K562 (cell line): Measurements from ENCODE around the gene GABRA4. TPM values are rescaled to one million over a fixed set of nuclear protein-coding genes. Genes with fewer than 3 reads are reported as not detected.

Experiments
- ATAC-seq: fragments of 200-7000 bp; cut with Tn5 transposase; 3 replicates; pipeline ENCODE4 v1.9.1; 2020; ENCODE audit warnings: moderate library complexity
- BruUV-seq: library from RNA; stranded (reverse); fragments of 400-500 nt; replicated peaks from 2 replicates; lab custom pipeline; 2021; lab: Mats Ljungman, UMichigan
- CTCF ChIA-PET: fragments of 300-600 bp; formaldehyde crosslinking; extraction: SDS; loops from one replicate; lab custom pipeline; 2021; ENCODE audit warnings: low intra/inter-chr PET ratio; lab: Yijun Ruan, JAX
- POLR2A ChIA-PET: fragments of 300-600, 350-650 bp; sonication (Branson Sonifier 250); formaldehyde crosslinking; extraction: SDS; loops from one replicate; lab custom pipeline; 2021; ENCODE audit warnings: antibody characterized with exemption, inconsistent platforms; lab: Yijun Ruan, JAX
- DNase-seq, 4 experiments: peaks; one replicate each; pipeline versions ENCODE4 v3.0.0 to v3.0.0-alpha.2; 2011 to 2018; ENCODE audit warnings: low spot score in 3 of 4, mixed read lengths in 3 of 4; ENCODE audit errors: extremely low read depth in 1 of 4
- FAIRE-seq: peaks from 2 replicates; lab custom pipeline; 2011; peaks lifted over from hg19 to GRCh38; lab: Jason Lieb, UNC
- H2AFZ ChIP-seq: 2 replicates; pipeline ENCODE4 v1.6.0; 2011; ENCODE audit warnings: low read depth, low read length, control low read depth, inconsistent platforms
- H3K27ac ChIP-seq: fragments of 200-600 bp; 3 replicates; pipeline ENCODE4 v1.8.0; 2011; ENCODE audit warnings: low read depth, mild to moderate bottlenecking, control low read depth, inconsistent platforms, low read length, moderate library complexity, mixed read lengths; ENCODE audit errors: extremely low read depth
- H3K27me3 ChIP-seq, 2 experiments: fragments of 300-600 bp in 1 of 2; 2 replicates in 1 of 2; 3 replicates in 1 of 2; pipeline versions ENCODE4 v1.6.0 to v1.8.0; 2011; ENCODE audit warnings: inconsistent platforms in 2 of 2, low read length in 2 of 2, mild to moderate bottlenecking in 1 of 2, mixed read lengths in 1 of 2, moderate library complexity in 1 of 2; ENCODE audit not compliant: control insufficient read depth in 2 of 2, insufficient read depth in 2 of 2
- H3K36me3 ChIP-seq: fragments of 300-600 bp; 3 replicates; pipeline ENCODE4 v1.8.0; 2011; ENCODE audit warnings: mild to moderate bottlenecking, low read length, inconsistent platforms; ENCODE audit not compliant: control insufficient read depth, insufficient read depth
- H3K4me1 ChIP-seq, 2 experiments: fragments of 200-600 bp in 1 of 2; replicated peaks in 1 of 2; 2 replicates in 1 of 2; 3 replicates in 1 of 2; pipeline versions ENCODE4 v1.5.1 to v1.8.0; 2011; ENCODE audit warnings: inconsistent platforms in 2 of 2, low read length in 2 of 2, mild to moderate bottlenecking in 1 of 2, mixed read lengths in 1 of 2, moderate library complexity in 1 of 2; ENCODE audit not compliant: control insufficient read depth in 2 of 2, insufficient read depth in 2 of 2
- H3K4me2 ChIP-seq: 2 replicates; pipeline ENCODE4 v1.6.1; 2011; ENCODE audit warnings: low read length, control low read depth, inconsistent platforms, mixed read lengths; ENCODE audit not compliant: insufficient read depth
- H3K4me3 ChIP-seq: fragments of 200-600 bp; sonication (generic), shearing (Covaris generic); 2 replicates; pipeline ENCODE4 v1.5.1; 2016; ENCODE audit warnings: control low read depth, inconsistent platforms
- H3K79me2 ChIP-seq: fragments of 200-600 bp; 3 replicates; pipeline ENCODE4 v1.8.0; 2011; ENCODE audit warnings: low read length, inconsistent platforms; ENCODE audit not compliant: control insufficient read depth, insufficient read depth
- H3K9ac ChIP-seq, 2 experiments: 2 replicates each; pipeline versions ENCODE4 v1.6.0 to v1.6.1; 2011; ENCODE audit warnings: low read depth in 2 of 2, low read length in 2 of 2, control low read depth in 1 of 2, inconsistent platforms in 1 of 2, mild to moderate bottlenecking in 1 of 2, mixed read lengths in 1 of 2; ENCODE audit not compliant: insufficient read depth in 1 of 2
- H3K9me1 ChIP-seq: one replicate; pipeline ENCODE4 v1.6.0; 2011; ENCODE audit warnings: inconsistent platforms, mild to moderate bottlenecking, low read length, moderate library complexity; ENCODE audit not compliant: control insufficient read depth, insufficient read depth
- H3K9me3 ChIP-seq: replicated peaks from 2 replicates; pipeline ENCODE4 v1.5.1; 2011; ENCODE audit warnings: low read depth, low read length, inconsistent platforms; ENCODE audit not compliant: control insufficient read depth, insufficient read depth
- H4K20me1 ChIP-seq: replicated peaks from 2 replicates; pipeline ENCODE4 v1.6.1; 2011; ENCODE audit warnings: low read length, inconsistent platforms, mixed read lengths; ENCODE audit not compliant: control insufficient read depth, insufficient read depth
- FUS ChIP-seq: fragments of 200-400 bp; formaldehyde crosslinking; optimal IDR thresholded peaks from 2 replicates; pipeline ENCODE3; 2017; ENCODE audit warnings: low read depth, low read length
- KAT8 ChIP-seq: fragments of 450-650 bp; IDR thresholded peaks from 2 replicates; pipeline ENCODE4 v1.6.1; 2016; ENCODE audit warnings: low read depth, mild to moderate bottlenecking
- MAFF ChIP-seq: IDR thresholded peaks from 2 replicates; pipeline ENCODE4 v1.6.1; 2012; ENCODE audit warnings: low read length, improper control_type of control experiment
- MCM2 ChIP-seq: fragments of 450-650 bp; IDR thresholded peaks from 2 replicates; pipeline ENCODE4 v1.6.1; 2017; ENCODE audit warnings: low read depth, mild to moderate bottlenecking
- NCOA2 ChIP-seq, 2 experiments: fragments of 450-650 bp; IDR thresholded peaks; 2 replicates each; pipeline ENCODE4 v1.6.1; 2018; ENCODE audit warnings: mild to moderate bottlenecking in 2 of 2, moderate library complexity in 1 of 2; ENCODE audit not compliant: partially characterized antibody in 2 of 2
- PCBP1 ChIP-seq: fragments of 200-400 bp; formaldehyde crosslinking; IDR thresholded peaks from 2 replicates; pipeline ENCODE4 v1.6.1; 2018; ENCODE audit warnings: mild to moderate bottlenecking, low read depth, low read length; ENCODE audit not compliant: poor library complexity, severe bottlenecking
- PHB2 ChIP-seq: fragments of 450-650 bp; IDR thresholded peaks from 2 replicates; pipeline ENCODE4 v1.6.1; 2017; ENCODE audit warnings: low read depth
- PURB ChIP-seq: sonication (generic); formaldehyde crosslinking; IDR thresholded peaks from 2 replicates; pipeline ENCODE4 v1.9.0; 2021; ENCODE audit warnings: low read depth, mild to moderate bottlenecking, missing genetic modification reagents
- SPI1 ChIP-seq: IDR thresholded peaks from 2 replicates; pipeline ENCODE4 v1.6.1; 2011; ENCODE audit warnings: low read depth, low read length, control low read depth, borderline replicate concordance
- TRIM28 ChIP-seq: fragments of 450-650 bp; IDR thresholded peaks from 2 replicates; pipeline ENCODE4 v1.6.1; 2017
- TSC22D4 ChIP-seq: fragments of 450-650 bp; IDR thresholded peaks from 2 replicates; pipeline ENCODE4 v1.6.1; 2016; ENCODE audit warnings: missing genetic modification characterization, missing biosample characterization, control low read depth
- ZNF124 ChIP-seq: sonication (generic); formaldehyde crosslinking; IDR thresholded peaks from 2 replicates; pipeline ENCODE4 v1.8.1; 2022; ENCODE audit warnings: missing genetic modification reagents
- ZNF133 ChIP-seq: fragments of 250-450 bp; sonication (Bioruptor Pico); IDR thresholded peaks from 2 replicates; pipeline ENCODE4 v1.4.0; 2020; ENCODE audit warnings: mild to moderate bottlenecking
- WGBS: fragments of 100-300 bp; shearing (Covaris generic); methylation state at CpG from one replicate; pipeline ENCODE4 v1.1.6; 2016; ENCODE audit warnings: low coverage, mixed read lengths; ENCODE audit not compliant: insufficient coverage; ENCODE audit errors: missing lambda C conversion rate; 5-methylcytosine and 5-hydroxymethylcytosine counted together
- in situ Hi-C: fragments of 300-500 bp; cut with MboI; formaldehyde crosslinking; loops from 4 replicates; pipeline ENCODE4 v1.15.0; 2018; ENCODE audit warnings: inconsistent platforms, mixed read lengths
- intact Hi-C: fragments of 100-400 bp; cut with micrococcal nuclease; formaldehyde crosslinking; loops from 2 replicates; pipeline ENCODE4 v1.14.2; 2022
- polyA plus RNA-seq, 8 experiments: library from polyadenylated mRNA; depleted of rRNA in 4 of 8; stranded (reverse) in 5 of 8; unstranded in 3 of 8; fragments of >200 nt; fragmentation: Nextera tagmentation in 2 of 8; fragmentation: Illumina TruSeq in 1 of 8; extraction: Ambion mirVana in 2 of 8; extraction: Trizol in 1 of 8; gene quantifications; 2 replicates each; pipeline versions ENCODE4 v1.2.1 to v1.2.3, GENCODE V29; 2011 to 2014; ENCODE audit warnings: inconsistent platforms in 1 of 8, missing spikeins in 1 of 8
- total RNA-seq, 7 experiments: library from RNA; depleted of rRNA in 6 of 7; stranded (reverse); fragments of >200 nt in 6 of 7; fragmentation: Illumina TruSeq in 2 of 7; extraction: Trizol in 2 of 7; gene quantifications; 2 replicates each; pipeline versions ENCODE4 v1.2.1 to v1.2.3, GENCODE V29; 2011 to 2021; ENCODE audit warnings: low replicate concordance in 1 of 7
- TF ChIP-seq, protein P1 (sequence below): fragments of 250-450 bp; sonication (Bioruptor Pico); IDR thresholded peaks from 2 replicates; pipeline ENCODE4 v1.4.0; 2020; ENCODE audit warnings: mild to moderate bottlenecking, moderate library complexity, borderline replicate concordance
- TF ChIP-seq, protein P2 (sequence below): IDR thresholded peaks from 2 replicates; pipeline ENCODE4 v1.6.1; 2011; ENCODE audit not compliant: insufficient read length; ENCODE audit errors: extremely low read depth

GABRA4 gene
- total and polyA plus RNA-seq, 9 of the 15 experiments (the other 6 are each of a cell fraction or from before 2014, with no cell fraction given) = not detected

- DNase-seq (no peak), FAIRE-seq (no peak), ATAC-seq (no peak)
- H3K4me2 ChIP-seq = no peak overlapping the region
- ChIA-PET POLR2A (no interaction called here), CTCF (no interaction called here)
- H3K9ac ChIP-seq = no peak overlapping the region
- 0% methylated on average over 2 of the region's 2 CpGs for WGBS
- no peaks in the 10 kb centered on the region for H3K79me2 ChIP-seq
- H3K36me3 ChIP-seq = no peaks in the 10 kb centered on the region
- no peaks in the 10 kb centered on the region for H3K9me3 ChIP-seq
- TF ChIP-seq MCM2 = no peak
- TF ChIP-seq PURB (CRISPR knock-in tag) = no peak
- no peak for TF ChIP-seq SPI1
- TF ChIP-seq KAT8 = no peak
- TF ChIP-seq ZNF124 (CRISPR knock-in tag) = no peak
- no peak for TF ChIP-seq MAFF
- TF ChIP-seq, protein P1, sequence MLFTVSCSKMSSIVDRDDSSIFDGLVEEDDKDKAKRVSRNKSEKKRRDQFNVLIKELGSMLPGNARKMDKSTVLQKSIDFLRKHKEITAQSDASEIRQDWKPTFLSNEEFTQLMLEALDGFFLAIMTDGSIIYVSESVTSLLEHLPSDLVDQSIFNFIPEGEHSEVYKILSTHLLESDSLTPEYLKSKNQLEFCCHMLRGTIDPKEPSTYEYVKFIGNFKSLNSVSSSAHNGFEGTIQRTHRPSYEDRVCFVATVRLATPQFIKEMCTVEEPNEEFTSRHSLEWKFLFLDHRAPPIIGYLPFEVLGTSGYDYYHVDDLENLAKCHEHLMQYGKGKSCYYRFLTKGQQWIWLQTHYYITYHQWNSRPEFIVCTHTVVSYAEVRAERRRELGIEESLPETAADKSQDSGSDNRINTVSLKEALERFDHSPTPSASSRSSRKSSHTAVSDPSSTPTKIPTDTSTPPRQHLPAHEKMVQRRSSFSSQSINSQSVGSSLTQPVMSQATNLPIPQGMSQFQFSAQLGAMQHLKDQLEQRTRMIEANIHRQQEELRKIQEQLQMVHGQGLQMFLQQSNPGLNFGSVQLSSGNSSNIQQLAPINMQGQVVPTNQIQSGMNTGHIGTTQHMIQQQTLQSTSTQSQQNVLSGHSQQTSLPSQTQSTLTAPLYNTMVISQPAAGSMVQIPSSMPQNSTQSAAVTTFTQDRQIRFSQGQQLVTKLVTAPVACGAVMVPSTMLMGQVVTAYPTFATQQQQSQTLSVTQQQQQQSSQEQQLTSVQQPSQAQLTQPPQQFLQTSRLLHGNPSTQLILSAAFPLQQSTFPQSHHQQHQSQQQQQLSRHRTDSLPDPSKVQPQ = no peak
- no peak for TF ChIP-seq FUS
- TF ChIP-seq PHB2 = no peak
- TF ChIP-seq, protein P2, sequence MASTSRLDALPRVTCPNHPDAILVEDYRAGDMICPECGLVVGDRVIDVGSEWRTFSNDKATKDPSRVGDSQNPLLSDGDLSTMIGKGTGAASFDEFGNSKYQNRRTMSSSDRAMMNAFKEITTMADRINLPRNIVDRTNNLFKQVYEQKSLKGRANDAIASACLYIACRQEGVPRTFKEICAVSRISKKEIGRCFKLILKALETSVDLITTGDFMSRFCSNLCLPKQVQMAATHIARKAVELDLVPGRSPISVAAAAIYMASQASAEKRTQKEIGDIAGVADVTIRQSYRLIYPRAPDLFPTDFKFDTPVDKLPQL = no peak
- TF ChIP-seq ZNF133 = no peak
- no peak for TF ChIP-seq TRIM28
- no peak for TF ChIP-seq NCOA2 (IDR thresholded peaks at IDR 0.05; ENCODE audit: partially characterized antibody in 2 of 2)
- TF ChIP-seq TSC22D4 (tag) = no peak
- no peak for TF ChIP-seq PCBP1
- no peak overlapping the region for H3K4me3 ChIP-seq
- intact Hi-C loops (no loop called here), in situ Hi-C loops (no loop called here)
- no peaks in the 10 kb centered on the region for H3K9me1 ChIP-seq
- H3K27me3 ChIP-seq = no peaks in the 10 kb centered on the region
- H2AFZ ChIP-seq = no peak overlapping the region
- H3K4me1 ChIP-seq = no peaks in the 10 kb centered on the region
- H4K20me1 ChIP-seq = no peaks in the 10 kb centered on the region
- H3K27ac ChIP-seq = no peak overlapping the region
- no TSS peak for BruUV-seq
Measured at GRCh38 chr4:46947541-46947940, 45.8 kb downstream of the GABRA4 start.
